PC-9 (cell line): ENCODE results near the gene G2E3.

Experiments
- EZH2 ChIP-seq: fragments of 200-600 bp; sonication (generic); IDR thresholded peaks from 2 replicates; pipeline ENCODE4 v1.8.0; 2017; ENCODE audit warnings: antibody characterized with exemption, low read depth
- TF ChIP-seq, protein P1 (sequence below): fragments of 200-600 bp; sonication (generic); conservative IDR thresholded peaks from 2 replicates; pipeline ENCODE4 v1.6.1; 2017; ENCODE audit warnings: mixed run types, antibody characterized with exemption, mild to moderate bottlenecking, moderate library complexity

DNA sequence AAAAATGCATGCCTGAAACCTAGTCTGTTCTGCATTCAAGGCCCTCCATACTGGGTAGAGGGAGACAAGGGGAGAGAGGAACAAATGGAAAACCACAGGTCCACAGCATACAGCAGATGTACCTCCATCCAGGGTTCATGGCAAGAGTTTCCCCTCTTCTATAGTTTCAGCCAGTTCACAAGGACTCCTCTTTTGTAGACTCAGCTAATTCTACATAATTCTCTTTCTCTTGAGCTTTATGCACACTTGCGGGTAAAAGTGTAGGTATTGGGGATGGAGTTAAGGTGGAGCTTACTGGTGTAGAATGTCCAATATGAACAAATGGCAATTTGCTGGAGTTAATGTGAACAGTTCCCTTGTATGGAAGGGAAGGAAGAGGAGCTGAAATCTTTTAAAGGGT, 23.4 kb downstream of the G2E3 start:
- TF ChIP-seq, protein P1, sequence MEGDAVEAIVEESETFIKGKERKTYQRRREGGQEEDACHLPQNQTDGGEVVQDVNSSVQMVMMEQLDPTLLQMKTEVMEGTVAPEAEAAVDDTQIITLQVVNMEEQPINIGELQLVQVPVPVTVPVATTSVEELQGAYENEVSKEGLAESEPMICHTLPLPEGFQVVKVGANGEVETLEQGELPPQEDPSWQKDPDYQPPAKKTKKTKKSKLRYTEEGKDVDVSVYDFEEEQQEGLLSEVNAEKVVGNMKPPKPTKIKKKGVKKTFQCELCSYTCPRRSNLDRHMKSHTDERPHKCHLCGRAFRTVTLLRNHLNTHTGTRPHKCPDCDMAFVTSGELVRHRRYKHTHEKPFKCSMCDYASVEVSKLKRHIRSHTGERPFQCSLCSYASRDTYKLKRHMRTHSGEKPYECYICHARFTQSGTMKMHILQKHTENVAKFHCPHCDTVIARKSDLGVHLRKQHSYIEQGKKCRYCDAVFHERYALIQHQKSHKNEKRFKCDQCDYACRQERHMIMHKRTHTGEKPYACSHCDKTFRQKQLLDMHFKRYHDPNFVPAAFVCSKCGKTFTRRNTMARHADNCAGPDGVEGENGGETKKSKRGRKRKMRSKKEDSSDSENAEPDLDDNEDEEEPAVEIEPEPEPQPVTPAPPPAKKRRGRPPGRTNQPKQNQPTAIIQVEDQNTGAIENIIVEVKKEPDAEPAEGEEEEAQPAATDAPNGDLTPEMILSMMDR, result no peak
- no peak for TF ChIP-seq EZH2
